COR-L47 (cell line): ENCODE results near the gene PHB1.
"Not testable (repeated sequence)": the region's sequence is repeated elsewhere in the genome, so short reads cannot be mapped to it uniquely, and the experiment has no call there.

Source experiments
- DNase-seq: peaks from one replicate; lab custom pipeline; 2025; lab: John Stamatoyannopoulos, UW

PHB1 gene

GRCh38 chr17:49378311-49378710, 36.4 kb downstream of the PHB1 start:
- DNase-seq, result no peak

GRCh38 chr17:49375544-49375943, 39.1 kb downstream of the PHB1 start:
- DNase-seq, result no peak

GRCh38 chr17:49373115-49373514, 41.6 kb downstream of the PHB1 start:
- no peak for DNase-seq

- no peak for DNase-seq
Observed at GRCh38 chr17:49372425-49372824, 42.3 kb downstream of the PHB1 start.

GRCh38 chr17:49370971-49371834, 43.5 kb downstream of the PHB1 start:
- no peak for DNase-seq

- DNase-seq, result no peak
Observed at GRCh38 chr17:49369760-49370159, 44.9 kb downstream of the PHB1 start.

- no peak for DNase-seq
Observed at GRCh38 chr17:49369089-49369488, 45.6 kb downstream of the PHB1 start.

GRCh38 chr17:49365667-49366066, 49.0 kb downstream of the PHB1 start:
- DNase-seq, result peak; percentile 14

GRCh38 chr17:49365126-49365525, 49.6 kb downstream of the PHB1 start:
- DNase-seq, result not testable (repeated sequence)

- no peak for DNase-seq
Observed at GRCh38 chr17:49364119-49364518, 50.6 kb downstream of the PHB1 start.

GRCh38 chr17:49363251-49363650, 51.4 kb downstream of the PHB1 start:
- no peak for DNase-seq

- no peak for DNase-seq
Observed at GRCh38 chr17:49362723-49363117, 52.0 kb downstream of the PHB1 start.

- peak; percentile 98 for DNase-seq
Observed at GRCh38 chr17:49361902-49362722, 52.6 kb downstream of the PHB1 start, which contains the start of gene ZNF652. Gene ZNF652 (minus strand): TSS chr17:49362250. CDS start chr17:49317725, 44,525 bp downstream.

- DNase-seq, result peak; percentile 63
Observed at GRCh38 chr17:49361129-49361901, 53.4 kb downstream of the PHB1 start.

GRCh38 chr17:49360796-49361128, 53.9 kb downstream of the PHB1 start:
- DNase-seq, result no peak

- DNase-seq, result no peak
Observed at GRCh38 chr17:49359990-49360795, 54.5 kb downstream of the PHB1 start.

GRCh38 chr17:49358641-49359247, 55.9 kb downstream of the PHB1 start:
- no peak for DNase-seq

GRCh38 chr17:49357516-49357915, 57.2 kb downstream of the PHB1 start:
- no peak for DNase-seq

- DNase-seq, result no peak
Observed at GRCh38 chr17:49356320-49356719, 58.4 kb downstream of the PHB1 start.
